Muscle layer of duodenum (tissue), 2 donors: ENCODE data around the gene AGBL2.
"Not testable (repeated sequence)": the region's sequence is repeated elsewhere in the genome, so short reads cannot be mapped to it uniquely, and the experiment has no call there.

Source experiments
- H3K27ac ChIP-seq: one replicate; pipeline ENCODE4 v1.7.0; 2013; ENCODE audit warnings: mild to moderate bottlenecking, low read length
- H3K27me3 ChIP-seq: one replicate; pipeline ENCODE4 v1.7.0; 2013; ENCODE audit warnings: low read depth, mild to moderate bottlenecking, control low read depth, low read length
- H3K36me3 ChIP-seq, 2 donors: one replicate each; pipeline ENCODE4 v1.7.0; 2013; ENCODE audit warnings: low read length in 2 of 2, control low read depth in 1 of 2, mild to moderate bottlenecking in 1 of 2; ENCODE audit not compliant: insufficient read depth in 2 of 2, control insufficient read depth in 1 of 2
- H3K4me1 ChIP-seq, 2 donors: one replicate each; pipeline ENCODE4 v1.7.0; 2013; ENCODE audit warnings: low read length in 2 of 2, mild to moderate bottlenecking in 2 of 2, control low read depth in 1 of 2, moderate library complexity in 1 of 2; ENCODE audit not compliant: insufficient read depth in 2 of 2, control insufficient read depth in 1 of 2
- H3K4me3 ChIP-seq, 2 donors: one replicate each; pipeline ENCODE4 v1.7.0; 2013; ENCODE audit warnings: low read length in 2 of 2, low read depth in 1 of 2, mild to moderate bottlenecking in 1 of 2
- H3K9me3 ChIP-seq, 2 donors: one replicate each; pipeline ENCODE4 v1.7.0; 2013; ENCODE audit warnings: low read length in 2 of 2, control low read depth in 1 of 2, mild to moderate bottlenecking in 1 of 2; ENCODE audit not compliant: control insufficient read depth in 1 of 2
- donor health status: healthy.

AGBL2 gene

DNA sequence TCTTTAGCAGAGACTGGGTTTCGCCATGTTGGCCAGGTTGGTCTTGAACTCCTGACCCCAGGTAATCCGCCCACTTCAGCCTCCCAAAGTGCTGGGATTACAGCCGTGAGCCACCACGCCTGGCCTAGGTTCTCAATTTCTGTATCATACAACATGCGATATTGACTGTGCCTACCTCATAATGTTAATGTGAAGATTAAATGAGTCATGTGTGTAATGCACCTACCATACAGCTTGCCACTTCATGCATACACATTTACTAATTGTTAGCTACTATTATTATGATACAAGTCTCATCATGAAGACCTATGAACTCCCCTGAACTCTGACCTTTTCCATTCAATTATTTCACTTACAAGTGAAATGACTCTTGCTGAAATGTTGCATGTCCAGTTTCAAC, 25.7 kb downstream of the AGBL2 start:
- H3K4me1 ChIP-seq = no peaks in the 10 kb centered on the region
- H3K4me3 ChIP-seq = no peak overlapping the region
- no peaks in the 10 kb centered on the region for H3K36me3 ChIP-seq
- H3K27ac ChIP-seq = no peak overlapping the region
- H3K9me3 ChIP-seq = no peaks in the 10 kb centered on the region
- no peaks in the 10 kb centered on the region for H3K27me3 ChIP-seq

DNA sequence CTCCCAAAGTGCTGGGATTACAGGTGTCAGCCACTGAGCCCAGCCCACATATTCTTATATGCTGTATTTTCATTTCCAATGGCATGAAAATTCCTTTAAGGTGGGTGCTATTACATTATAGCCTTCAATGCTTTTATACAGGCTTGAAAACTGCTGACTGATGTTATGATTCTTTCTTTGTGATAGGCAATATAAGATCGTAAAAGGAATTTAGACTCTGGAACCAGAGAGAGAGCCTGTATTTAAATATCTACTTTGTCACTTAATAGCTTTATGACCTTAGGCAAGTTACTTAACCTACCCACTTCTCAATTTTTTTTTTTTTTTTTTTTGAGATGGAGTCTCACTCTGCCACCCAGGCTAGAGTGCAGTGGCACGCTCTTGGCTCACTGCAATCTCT, 26.2 kb downstream of the AGBL2 start:
- Histone ChIP-seq H3K4me1 (no peaks in the 10 kb centered on the region), H3K9me3 (no peaks in the 10 kb centered on the region), H3K27me3 (no peaks in the 10 kb centered on the region), H3K36me3 (no peaks in the 10 kb centered on the region), H3K4me3 (no peak overlapping the region), H3K27ac (no peak overlapping the region)

- Histone ChIP-seq H3K9me3 (no peaks in the 10 kb centered on the region), H3K4me3 (no peak overlapping the region), H3K36me3 (no peaks in the 10 kb centered on the region), H3K27me3 (no peaks in the 10 kb centered on the region), H3K27ac (no peak overlapping the region), H3K4me1 (no peaks in the 10 kb centered on the region)
Observed at GRCh38 chr11:47688111-47688510, 27.1 kb downstream of the AGBL2 start.

DNA sequence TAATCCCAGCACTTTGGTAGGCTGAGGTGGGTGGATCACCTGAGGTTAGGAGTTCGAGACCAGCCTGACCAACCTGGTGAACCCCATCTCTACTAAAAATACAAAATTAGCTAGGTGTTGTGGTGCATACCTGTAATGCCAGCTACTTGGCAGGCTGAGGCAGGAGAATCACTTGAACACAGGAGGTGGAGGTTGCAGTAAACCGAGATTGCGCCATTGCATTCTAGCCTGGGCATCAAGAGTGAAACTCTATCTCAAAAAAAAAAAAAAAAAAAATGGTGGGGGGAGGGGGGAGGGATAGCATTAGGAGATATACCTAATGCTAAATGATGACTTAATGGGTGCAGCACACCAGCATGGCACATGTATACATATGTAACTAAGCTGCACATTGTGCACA, 28.5 kb downstream of the AGBL2 start:
- H3K36me3 ChIP-seq, H3K27ac ChIP-seq, H3K9me3 ChIP-seq, H3K27me3 ChIP-seq, H3K4me3 ChIP-seq, H3K4me1 ChIP-seq: not testable (repeated sequence)

- H3K4me3 ChIP-seq = no peak overlapping the region
- no peaks in the 10 kb centered on the region for H3K27me3 ChIP-seq
- no peaks in the 10 kb centered on the region for H3K4me1 ChIP-seq
- H3K36me3 ChIP-seq = no peaks in the 10 kb centered on the region
- no peak overlapping the region for H3K27ac ChIP-seq
- no peaks in the 10 kb centered on the region for H3K9me3 ChIP-seq
Observed at GRCh38 chr11:47686151-47686550, 29.0 kb downstream of the AGBL2 start.

GRCh38 chr11:47675851-47676250, 39.3 kb downstream of the AGBL2 start:
- Histone ChIP-seq H3K27ac (no peak overlapping the region), H3K27me3 (no peaks in the 10 kb centered on the region), H3K4me1 (no peaks in the 10 kb centered on the region), H3K36me3 (no peaks in the 10 kb centered on the region), H3K4me3 (no peak overlapping the region), H3K9me3 (no peaks in the 10 kb centered on the region)

- Histone ChIP-seq H3K4me1 (no peaks in the 10 kb centered on the region), H3K36me3 (no peaks in the 10 kb centered on the region), H3K27me3 (no peaks in the 10 kb centered on the region), H3K9me3 (no peaks in the 10 kb centered on the region), H3K4me3 (no peak overlapping the region), H3K27ac (no peak overlapping the region)
Observed at GRCh38 chr11:47672283-47672730, 42.9 kb downstream of the AGBL2 start.

DNA sequence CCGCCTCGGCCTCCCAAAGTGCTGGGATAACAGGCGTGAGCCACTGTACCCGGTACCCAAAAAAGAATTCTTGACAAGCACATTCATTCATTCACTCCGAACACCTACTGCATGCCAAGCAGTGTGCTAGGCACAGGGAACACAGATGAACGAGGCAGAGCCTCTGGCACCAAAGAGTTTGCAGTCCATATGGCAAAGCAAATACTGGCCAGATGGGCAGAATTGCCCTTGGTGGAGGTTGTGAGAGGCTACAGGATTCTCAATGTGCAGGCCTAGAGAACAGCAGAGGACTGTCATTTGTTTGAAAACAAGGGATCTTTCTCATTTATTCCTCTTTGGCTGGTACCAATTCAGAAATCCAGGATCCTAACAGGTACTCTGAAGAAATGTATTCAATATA, 45.3 kb downstream of the AGBL2 start:
- H3K27me3 ChIP-seq = no peaks in the 10 kb centered on the region
- H3K9me3 ChIP-seq = no peaks in the 10 kb centered on the region
- no peak overlapping the region for H3K4me3 ChIP-seq
- no peak overlapping the region for H3K27ac ChIP-seq
- no peaks in the 10 kb centered on the region for H3K4me1 ChIP-seq
- H3K36me3 ChIP-seq = no peaks in the 10 kb centered on the region

DNA sequence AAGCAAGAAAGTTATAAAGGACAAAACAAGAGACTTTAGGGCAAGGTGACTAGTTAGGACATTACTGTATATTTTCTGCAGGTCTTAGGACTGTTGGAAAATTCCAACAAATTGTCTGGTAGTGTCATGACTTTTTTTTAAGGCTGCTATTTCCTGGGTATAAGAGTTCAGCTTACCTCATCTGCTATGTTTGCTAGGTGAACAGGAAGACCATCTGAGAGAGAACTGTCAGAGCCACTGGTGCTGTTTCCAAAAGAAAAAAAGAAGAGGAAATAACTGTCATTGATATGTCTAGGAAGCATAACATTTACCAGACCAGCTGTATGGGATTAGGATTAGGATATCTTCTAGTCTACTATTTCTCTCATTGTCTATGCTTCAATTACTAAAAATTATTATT, 46.5 kb downstream of the AGBL2 start:
- Histone ChIP-seq H3K4me1 (no peaks in the 10 kb centered on the region), H3K9me3 (no peaks in the 10 kb centered on the region), H3K36me3 (no peaks in the 10 kb centered on the region), H3K27me3 (no peaks in the 10 kb centered on the region), H3K4me3 (no peak overlapping the region), H3K27ac (no peak overlapping the region)

DNA sequence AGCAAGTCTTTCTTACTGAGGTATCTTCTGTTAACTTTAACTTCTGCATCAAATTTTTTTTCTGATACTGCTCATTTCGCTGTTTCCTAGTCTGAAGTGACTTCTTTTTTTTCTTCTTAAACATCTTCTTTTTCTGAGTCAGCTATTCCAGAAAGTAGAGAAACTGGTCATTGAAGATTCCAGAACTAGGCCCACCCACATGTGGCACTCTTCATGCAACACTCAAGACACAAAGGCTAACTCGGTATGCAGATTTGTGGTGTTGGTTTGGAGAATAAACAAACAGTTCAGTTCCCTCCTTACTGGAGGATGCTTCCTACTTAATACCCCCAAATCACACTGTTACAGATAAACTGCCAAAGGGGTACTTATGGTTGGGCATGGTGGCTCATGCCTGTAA, 47.6 kb downstream of the AGBL2 start:
- Histone ChIP-seq H3K27me3 (no peaks in the 10 kb centered on the region), H3K27ac (no peak overlapping the region), H3K4me1 (no peaks in the 10 kb centered on the region), H3K9me3 (no peaks in the 10 kb centered on the region), H3K4me3 (no peak overlapping the region), H3K36me3 (no peaks in the 10 kb centered on the region)

GRCh38 chr11:47667135-47667534, 48.0 kb downstream of the AGBL2 start:
- Histone ChIP-seq H3K36me3 (no peaks in the 10 kb centered on the region), H3K4me3 (no peak overlapping the region), H3K27ac (no peak overlapping the region), H3K4me1 (no peaks in the 10 kb centered on the region), H3K9me3 (no peaks in the 10 kb centered on the region), H3K27me3 (no peaks in the 10 kb centered on the region)

DNA sequence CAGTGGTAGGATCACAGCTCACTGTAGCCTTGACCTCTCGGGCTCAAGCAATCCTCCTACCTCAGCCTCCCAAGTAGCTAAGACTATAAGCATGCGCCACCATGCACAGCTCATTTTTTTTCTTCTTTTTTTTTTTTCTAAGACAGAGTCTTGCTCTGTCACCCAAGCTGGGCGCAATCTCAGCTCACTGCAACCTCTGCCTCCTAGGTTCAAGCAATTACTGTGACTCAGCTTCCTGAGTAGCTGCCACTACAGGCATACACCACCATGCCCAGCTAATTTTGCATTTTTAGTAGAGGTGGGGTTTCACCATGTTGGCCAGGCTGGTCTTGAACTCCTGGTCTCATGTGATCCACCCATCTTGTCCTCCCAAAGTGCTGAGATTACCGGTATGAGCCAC, 50.2 kb downstream of the AGBL2 start:
- H3K9me3 ChIP-seq, H3K27ac ChIP-seq, H3K4me1 ChIP-seq, H3K27me3 ChIP-seq, H3K4me3 ChIP-seq, H3K36me3 ChIP-seq: not testable (repeated sequence)
